HepG2 (cell line): ENCODE measurements around the gene VARS2. TPM values are rescaled to one million over a fixed set of nuclear protein-coding genes. Genes with fewer than 3 reads are reported as not detected.
"Not testable (repeated sequence)": the region's sequence is repeated elsewhere in the genome, so short reads cannot be mapped to it uniquely, and the experiment has no call there.

Experiments used
- ATAC-seq: fragments of 200-7000 bp; cut with Tn5 transposase; 3 replicates; pipeline ENCODE4 v1.9.1; 2020; ENCODE audit warnings: mild to moderate bottlenecking, moderate library complexity
- BruUV-seq: library from RNA; stranded (reverse); fragments of 400-500 nt; replicated peaks from 2 replicates; lab custom pipeline; 2021; lab: Mats Ljungman, UMichigan
- CTCF ChIA-PET: fragments of 300-600 bp; formaldehyde crosslinking; extraction: SDS; loops from one replicate; lab custom pipeline; 2021; ENCODE audit warnings: low total read pairs, inconsistent platforms, low intra/inter-chr PET ratio; lab: Yijun Ruan, JAX
- POLR2A ChIA-PET: fragments of 350-600 bp; sonication (Branson Sonifier 250); formaldehyde crosslinking; loops from one replicate; lab custom pipeline; 2020; ENCODE audit warnings: antibody characterized with exemption, inconsistent platforms; lab: Yijun Ruan, JAX
- DNase-seq: peaks from one replicate; pipeline ENCODE4 v3.0.0-alpha.2; 2015; ENCODE audit warnings: low spot score
- FAIRE-seq: peaks from 3 replicates; lab custom pipeline; 2011; peaks lifted over from hg19 to GRCh38; lab: Jason Lieb, UNC
- H2AFZ ChIP-seq: one replicate; pipeline ENCODE4 v1.6.1; 2011; ENCODE audit warnings: low read length, inconsistent platforms
- H3K27ac ChIP-seq: fragments of 300-600 bp; 3 replicates; pipeline ENCODE4 v1.8.0; 2011; ENCODE audit warnings: mixed run types, mild to moderate bottlenecking, mixed read lengths, low read length, inconsistent platforms; ENCODE audit not compliant: insufficient read depth; ENCODE audit errors: extremely low read length
- H3K27me3 ChIP-seq, 2 experiments: fragments of 200-600 bp in 1 of 2; 2 replicates in 1 of 2; 3 replicates in 1 of 2; pipeline versions ENCODE4 v1.6.0 to v1.8.0; 2011; ENCODE audit warnings: low read length in 2 of 2, mild to moderate bottlenecking in 2 of 2, moderate library complexity in 2 of 2, inconsistent platforms in 1 of 2; ENCODE audit not compliant: insufficient read depth in 2 of 2, control insufficient read depth in 1 of 2
- H3K36me3 ChIP-seq, 2 experiments: fragments of 200-600 bp in 1 of 2; replicated peaks in 1 of 2; 2 replicates in 1 of 2; 3 replicates in 1 of 2; pipeline versions ENCODE4 v1.5.1 to v1.8.0; 2011; ENCODE audit warnings: low read length in 2 of 2, inconsistent platforms in 1 of 2; ENCODE audit not compliant: insufficient read depth in 2 of 2, control insufficient read depth in 1 of 2
- H3K4me1 ChIP-seq: 2 replicates; pipeline ENCODE4 v1.5.1; 2012; ENCODE audit warnings: low read length, inconsistent platforms; ENCODE audit not compliant: insufficient read depth
- H3K4me2 ChIP-seq: 2 replicates; pipeline ENCODE4 v1.6.0; 2011; ENCODE audit warnings: low read depth, low read length, inconsistent platforms
- H3K4me3 ChIP-seq, 3 experiments: fragments of 200-600 bp in 1 of 3; sonication (generic), shearing (Covaris generic) in 1 of 3; replicated peaks in 1 of 3; 2 replicates each; pipeline ENCODE4 v1.5.1; 2011 to 2016; ENCODE audit warnings: low read length in 3 of 3, inconsistent platforms in 2 of 3, low read depth in 2 of 3, mild to moderate bottlenecking in 2 of 3, control low read depth in 1 of 3, mixed read lengths in 1 of 3; ENCODE audit not compliant: insufficient read depth in 1 of 3
- H3K79me2 ChIP-seq: one replicate; pipeline ENCODE4 v1.6.1; 2011; ENCODE audit warnings: low read length, inconsistent platforms; ENCODE audit not compliant: insufficient read depth
- H3K9ac ChIP-seq: 2 replicates; pipeline ENCODE4 v1.6.0; 2011; ENCODE audit warnings: mild to moderate bottlenecking, low read depth, low read length, inconsistent platforms; ENCODE audit not compliant: insufficient read depth
- H3K9me3 ChIP-seq: 2 replicates; pipeline ENCODE4 v1.5.1; 2012; ENCODE audit warnings: mild to moderate bottlenecking, low read length
- H4K20me1 ChIP-seq: 2 replicates; pipeline ENCODE4 v1.6.0; 2011; ENCODE audit warnings: inconsistent platforms, mild to moderate bottlenecking, low read length, moderate library complexity; ENCODE audit not compliant: insufficient read depth
- BRD4 ChIP-seq: sonication (generic); formaldehyde crosslinking; IDR thresholded peaks from 2 replicates; pipeline ENCODE4 v1.4.0; 2020; ENCODE audit warnings: missing genetic modification reagents
- NPAS2 ChIP-seq: sonication (generic); formaldehyde crosslinking; IDR thresholded peaks from 2 replicates; pipeline ENCODE4 v1.8.0; 2022; ENCODE audit warnings: mild to moderate bottlenecking, missing genetic modification reagents, borderline replicate concordance
- TEAD3 ChIP-seq: optimal IDR thresholded peaks from 2 replicates; pipeline ENCODE3; 2016; ENCODE audit warnings: borderline replicate concordance
- ZNF670 ChIP-seq: sonication (generic); formaldehyde crosslinking; IDR thresholded peaks from 2 replicates; pipeline ENCODE4 v1.8.0; 2022; ENCODE audit warnings: mild to moderate bottlenecking, missing genetic modification reagents, borderline replicate concordance
- WGBS: methylation state at CpG from one replicate; pipeline ENCODE4 v1.1.6; 2017; ENCODE audit warnings: low lambda C conversion rate; 5-methylcytosine and 5-hydroxymethylcytosine counted together
- in situ Hi-C: cut with HindIII; loops from 2 replicates; pipeline ENCODE4 v1.10.0; 2017; ENCODE audit warnings: low pct_unique_long_range_greater_than_20kb; ENCODE audit not compliant: extremely low pct_ligation_motif_present
- intact Hi-C: fragments of 100-400 bp; cut with micrococcal nuclease; formaldehyde crosslinking; loops from one replicate; pipeline ENCODE4 v1.10.0; 2022; ENCODE audit not compliant: unreplicated experiment
- polyA plus RNA-seq, 8 experiments: library from polyadenylated mRNA; depleted of rRNA in 3 of 8; stranded (reverse) in 7 of 8; unstranded in 1 of 8; fragments of >200 nt; fragmentation: Illumina TruSeq in 4 of 8; extraction: Trizol in 4 of 8; gene quantifications; 2 replicates each; pipeline versions ENCODE4 v1.2.1 to v1.2.3, GENCODE V29; 2011 to 2016; ENCODE audit warnings: low read depth in 4 of 8, missing spikeins in 1 of 8, mixed read lengths in 1 of 8; ENCODE audit not compliant: insufficient read depth in 1 of 8
- total RNA-seq, 5 experiments: library from RNA; depleted of rRNA; stranded (reverse); fragments of >200 nt; fragmentation: Illumina TruSeq; extraction: Trizol; gene quantifications; 2 replicates each; pipeline ENCODE4 v1.2.3, GENCODE V29; 2016; ENCODE audit warnings: low read depth in 1 of 5
- TF ChIP-seq, protein P1 (sequence below): sonication (generic); formaldehyde crosslinking; IDR thresholded peaks from 2 replicates; pipeline ENCODE4 v1.8.1; 2022; ENCODE audit warnings: low read depth, mild to moderate bottlenecking, missing genetic modification reagents
- TF ChIP-seq, protein P2 (sequence below): sonication (generic); formaldehyde crosslinking; IDR thresholded peaks from 2 replicates; pipeline ENCODE4 v1.4.0; 2020; ENCODE audit warnings: low read depth, missing genetic modification reagents
- TF ChIP-seq, protein P3 (sequence below): IDR thresholded peaks from 2 replicates; pipeline ENCODE4 v1.6.1; 2016; ENCODE audit warnings: missing compliant biosample characterization, missing genetic modification reagents, borderline replicate concordance

VARS2 gene
- total and polyA plus RNA-seq, 2 of the 13 experiments (the other 11 are each of a cell fraction or from before 2014, with no cell fraction given) = 61.8 to 71.8 TPM

DNA sequence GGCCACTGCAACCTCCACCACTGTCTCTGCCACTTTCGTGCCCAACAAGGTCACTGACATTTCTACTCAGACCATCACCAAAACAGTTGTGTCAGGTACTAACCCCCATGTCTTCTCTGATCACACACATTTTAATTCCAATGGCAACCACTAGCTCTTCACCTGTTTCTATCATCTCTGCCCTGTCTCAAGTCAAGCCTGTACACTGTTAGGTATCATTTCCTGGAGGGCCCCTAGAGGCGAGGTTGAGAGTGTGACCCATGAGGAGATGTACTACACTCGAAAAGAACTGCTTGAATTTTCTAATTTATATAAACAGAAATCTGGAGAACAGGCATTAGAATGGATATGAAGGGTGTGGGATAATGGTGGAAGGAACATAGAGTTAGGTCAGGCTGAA is 52.1 kb downstream of the VARS2 start (continued):
- TF ChIP-seq, protein P1, sequence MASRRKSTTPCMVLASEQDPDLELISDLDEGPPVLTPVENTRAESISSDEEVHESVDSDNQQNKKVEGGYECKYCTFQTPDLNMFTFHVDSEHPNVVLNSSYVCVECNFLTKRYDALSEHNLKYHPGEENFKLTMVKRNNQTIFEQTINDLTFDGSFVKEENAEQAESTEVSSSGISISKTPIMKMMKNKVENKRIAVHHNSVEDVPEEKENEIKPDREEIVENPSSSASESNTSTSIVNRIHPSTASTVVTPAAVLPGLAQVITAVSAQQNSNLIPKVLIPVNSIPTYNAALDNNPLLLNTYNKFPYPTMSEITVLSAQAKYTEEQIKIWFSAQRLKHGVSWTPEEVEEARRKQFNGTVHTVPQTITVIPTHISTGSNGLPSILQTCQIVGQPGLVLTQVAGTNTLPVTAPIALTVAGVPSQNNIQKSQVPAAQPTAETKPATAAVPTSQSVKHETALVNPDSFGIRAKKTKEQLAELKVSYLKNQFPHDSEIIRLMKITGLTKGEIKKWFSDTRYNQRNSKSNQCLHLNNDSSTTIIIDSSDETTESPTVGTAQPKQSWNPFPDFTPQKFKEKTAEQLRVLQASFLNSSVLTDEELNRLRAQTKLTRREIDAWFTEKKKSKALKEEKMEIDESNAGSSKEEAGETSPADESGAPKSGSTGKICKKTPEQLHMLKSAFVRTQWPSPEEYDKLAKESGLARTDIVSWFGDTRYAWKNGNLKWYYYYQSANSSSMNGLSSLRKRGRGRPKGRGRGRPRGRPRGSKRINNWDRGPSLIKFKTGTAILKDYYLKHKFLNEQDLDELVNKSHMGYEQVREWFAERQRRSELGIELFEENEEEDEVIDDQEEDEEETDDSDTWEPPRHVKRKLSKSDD (CRISPR knock-in tag) = no peak

GRCh38 chr6:30969171-30969570 is 55.1 kb downstream of the VARS2 start:
- ATAC-seq, FAIRE-seq, H3K4me1 ChIP-seq, in situ Hi-C loops, CTCF ChIA-PET, H3K9ac ChIP-seq, BruUV-seq, POLR2A ChIA-PET, H3K4me3 ChIP-seq, H3K79me2 ChIP-seq, H2AFZ ChIP-seq, H3K9me3 ChIP-seq, H3K4me2 ChIP-seq, DNase-seq, H3K36me3 ChIP-seq, H4K20me1 ChIP-seq, intact Hi-C loops, H3K27ac ChIP-seq, H3K27me3 ChIP-seq: not testable (repeated sequence)
- 58% methylated on average over 6 of the region's 6 CpGs for WGBS

DNA sequence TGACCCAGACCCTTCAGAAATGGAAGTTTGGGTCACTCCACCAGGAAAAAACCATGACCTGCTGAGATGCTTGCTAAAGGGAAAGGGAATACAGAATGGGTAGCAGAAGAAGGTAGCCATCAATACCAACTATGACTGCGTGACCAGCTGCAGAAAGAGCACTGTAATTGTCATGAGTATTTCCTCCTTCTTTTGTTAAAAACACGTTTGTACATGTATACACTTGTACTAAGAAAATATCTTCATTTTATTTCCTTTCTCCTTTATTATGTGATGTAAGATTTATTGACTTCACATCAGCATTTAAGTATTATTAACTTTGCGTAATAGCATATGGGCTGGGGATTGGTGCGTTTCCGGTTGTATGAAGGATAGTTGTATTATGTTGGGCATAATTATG is 56.9 kb downstream of the VARS2 start:
- BruUV-seq = no TSS peak
- Histone ChIP-seq H3K4me1 (no peaks in the 10 kb centered on the region), H2AFZ (no peak overlapping the region), H4K20me1 (no peaks in the 10 kb centered on the region), H3K4me2 (no peak overlapping the region), H3K27ac (no peak overlapping the region), H3K27me3 (peaks cover 0 to 10% of the 10 kb centered on the region in 2 experiments; a peak in 2 of 5 replicates), H3K9ac (no peak overlapping the region), H3K36me3 (no peaks in the 10 kb centered on the region), H3K79me2 (no peaks in the 10 kb centered on the region), H3K9me3 (no peaks in the 10 kb centered on the region), H3K4me3 (no peak overlapping the region)
- FAIRE-seq = no peak
- WGBS = 66% methylated on average over 5 of the region's 5 CpGs
- no peak for ATAC-seq
- TF ChIP-seq, protein P2, sequence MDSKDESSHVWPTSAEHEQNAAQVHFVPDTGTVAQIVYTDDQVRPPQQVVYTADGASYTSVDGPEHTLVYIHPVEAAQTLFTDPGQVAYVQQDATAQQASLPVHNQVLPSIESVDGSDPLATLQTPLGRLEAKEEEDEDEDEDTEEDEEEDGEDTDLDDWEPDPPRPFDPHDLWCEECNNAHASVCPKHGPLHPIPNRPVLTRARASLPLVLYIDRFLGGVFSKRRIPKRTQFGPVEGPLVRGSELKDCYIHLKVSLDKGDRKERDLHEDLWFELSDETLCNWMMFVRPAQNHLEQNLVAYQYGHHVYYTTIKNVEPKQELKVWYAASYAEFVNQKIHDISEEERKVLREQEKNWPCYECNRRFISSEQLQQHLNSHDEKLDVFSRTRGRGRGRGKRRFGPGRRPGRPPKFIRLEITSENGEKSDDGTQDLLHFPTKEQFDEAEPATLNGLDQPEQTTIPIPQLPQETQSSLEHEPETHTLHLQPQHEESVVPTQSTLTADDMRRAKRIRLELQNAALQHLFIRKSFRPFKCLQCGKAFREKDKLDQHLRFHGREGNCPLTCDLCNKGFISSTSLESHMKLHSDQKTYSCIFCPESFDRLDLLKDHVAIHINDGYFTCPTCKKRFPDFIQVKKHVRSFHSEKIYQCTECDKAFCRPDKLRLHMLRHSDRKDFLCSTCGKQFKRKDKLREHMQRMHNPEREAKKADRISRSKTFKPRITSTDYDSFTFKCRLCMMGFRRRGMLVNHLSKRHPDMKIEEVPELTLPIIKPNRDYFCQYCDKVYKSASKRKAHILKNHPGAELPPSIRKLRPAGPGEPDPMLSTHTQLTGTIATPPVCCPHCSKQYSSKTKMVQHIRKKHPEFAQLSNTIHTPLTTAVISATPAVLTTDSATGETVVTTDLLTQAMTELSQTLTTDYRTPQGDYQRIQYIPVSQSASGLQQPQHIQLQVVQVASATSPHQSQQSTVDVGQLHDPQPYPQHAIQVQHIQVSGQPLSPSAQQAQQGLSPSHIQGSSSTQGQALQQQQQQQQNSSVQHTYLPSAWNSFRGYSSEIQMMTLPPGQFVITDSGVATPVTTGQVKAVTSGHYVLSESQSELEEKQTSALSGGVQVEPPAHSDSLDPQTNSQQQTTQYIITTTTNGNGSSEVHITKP (CRISPR knock-in tag) = no peak
- TF ChIP-seq ZNF670 = no peak
- no peak for TF ChIP-seq BRD4
- TF ChIP-seq TEAD3 (CRISPR knock-in tag) = no peak
- TF ChIP-seq NPAS2 (CRISPR knock-in tag) = no peak
- TF ChIP-seq, protein P3, sequence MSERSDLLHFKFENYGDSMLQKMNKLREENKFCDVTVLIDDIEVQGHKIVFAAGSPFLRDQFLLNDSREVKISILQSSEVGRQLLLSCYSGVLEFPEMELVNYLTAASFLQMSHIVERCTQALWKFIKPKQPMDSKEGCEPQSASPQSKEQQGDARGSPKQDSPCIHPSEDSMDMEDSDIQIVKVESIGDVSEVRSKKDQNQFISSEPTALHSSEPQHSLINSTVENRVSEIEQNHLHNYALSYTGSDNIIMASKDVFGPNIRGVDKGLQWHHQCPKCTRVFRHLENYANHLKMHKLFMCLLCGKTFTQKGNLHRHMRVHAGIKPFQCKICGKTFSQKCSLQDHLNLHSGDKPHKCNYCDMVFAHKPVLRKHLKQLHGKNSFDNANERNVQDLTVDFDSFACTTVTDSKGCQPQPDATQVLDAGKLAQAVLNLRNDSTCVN (CRISPR knock-in tag) = no peak
- in situ Hi-C loops (no loop called here), intact Hi-C loops (no loop called here)
- ChIA-PET POLR2A (no interaction called here), CTCF (no interaction called here)
- DNase-seq = no peak
